GM10266 (cell line): Measurements from ENCODE around the gene IFNAR1.

Experiments used
- DNase-seq: peaks from one replicate; pipeline ENCODE4 v3.0.0; 2012; ENCODE audit errors: extremely low spot score
- CTCF ChIP-seq: IDR thresholded peaks from 2 replicates; pipeline ENCODE4 v1.5.1; 2012; ENCODE audit warnings: mild to moderate bottlenecking, low read depth; ENCODE audit not compliant: control insufficient read depth, insufficient read depth; ENCODE audit errors: missing control alignments

Gene IFNAR1

GRCh38 chr21:33324291-33325221, at the start of gene IFNAR1:
Gene IFNAR1, plus strand, starts transcription at chr21:33324970. Its CDS starts 86 bp downstream, at chr21:33325056.
- peak; percentile 88 for DNase-seq
- TF ChIP-seq CTCF, result no peak

GRCh38 chr21:33278721-33279120, 46.0 kb upstream of the IFNAR1 start:
- TF ChIP-seq CTCF, result no peak
- no peak for DNase-seq

DNA sequence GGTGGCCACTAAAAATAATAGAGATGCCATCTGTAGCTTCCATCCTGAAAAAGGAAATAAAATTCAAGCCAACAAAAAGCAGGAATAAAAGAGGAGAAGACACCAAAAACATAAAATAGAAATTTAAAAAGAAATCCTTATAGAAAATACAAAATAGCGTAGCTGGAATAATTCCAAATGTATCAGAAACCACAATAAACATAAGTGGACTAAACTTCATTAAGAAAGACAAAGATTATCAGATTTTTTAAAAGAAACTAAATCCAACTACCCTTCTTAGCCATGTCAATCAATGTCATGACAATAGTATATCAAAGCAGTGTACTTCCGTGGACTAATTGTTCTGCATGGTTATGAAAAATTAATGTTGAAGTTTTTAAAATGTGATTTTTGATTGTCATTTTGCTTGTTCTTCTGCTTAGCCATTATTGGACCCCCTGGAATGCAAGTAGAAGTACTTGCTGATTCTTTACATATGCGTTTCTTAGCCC, 45.4 kb upstream of the IFNAR1 start:
- DNase-seq, result no peak

DNA sequence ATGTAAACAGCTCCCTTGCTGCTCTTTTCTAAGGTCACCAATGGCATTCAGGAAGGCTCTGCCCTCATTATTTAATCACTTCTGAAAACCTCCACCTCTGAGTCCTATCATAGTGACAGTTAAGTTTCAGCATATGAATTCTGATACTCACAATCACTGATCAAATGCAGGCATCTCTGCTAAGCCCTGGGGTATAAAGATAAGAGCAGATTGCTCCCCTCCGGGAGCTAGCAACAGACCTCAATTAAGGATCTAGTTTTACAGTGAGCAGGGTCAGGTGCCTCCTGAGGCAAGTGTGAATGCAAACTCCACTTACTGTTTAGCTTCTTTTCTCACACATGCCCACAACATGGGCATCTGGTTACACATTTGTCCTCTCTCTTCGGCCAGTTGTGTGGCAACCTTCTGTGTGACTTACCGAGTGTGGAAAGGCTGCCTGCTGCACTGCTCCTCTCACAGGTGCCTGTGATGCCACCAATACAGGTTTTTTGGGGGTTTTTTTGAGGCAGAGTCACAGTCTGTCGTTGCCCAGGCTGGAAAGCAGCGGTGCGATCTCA, 43.6 kb upstream of the IFNAR1 start:
- TF ChIP-seq CTCF, result no peak
- DNase-seq, result no peak

More for the DNA sequence above, 45.4 kb upstream of the IFNAR1 start:
- TF ChIP-seq CTCF, result no peak

GRCh38 chr21:33283203-33283602, 41.6 kb upstream of the IFNAR1 start:
- no peak for TF ChIP-seq CTCF
- DNase-seq, result no peak

GRCh38 chr21:33286076-33286475, 38.7 kb upstream of the IFNAR1 start:
- no peak for TF ChIP-seq CTCF

More at GRCh38 chr21:33286076-33286475, 38.7 kb upstream of the IFNAR1 start:
- no peak for DNase-seq
